Neural progenitor cell (in vitro differentiated cells): Measurements from ENCODE around the gene GTPBP10. TPM values are rescaled to one million over a fixed set of nuclear protein-coding genes. Genes with fewer than 3 reads are reported as not detected.

Source experiments
- DNase-seq: peaks from one replicate; pipeline ENCODE4 v3.0.0-alpha.2; 2016; ENCODE audit warnings: low spot score
- H2AFZ ChIP-seq: fragments of 200-600 bp; sonication (generic); replicated peaks from 2 replicates; pipeline ENCODE4 v1.6.1; 2016; ENCODE audit warnings: antibody characterized with exemption
- H3F3A ChIP-seq: fragments of 200-600 bp; sonication (generic); 2 replicates; pipeline ENCODE4 v1.6.1; 2016; ENCODE audit warnings: antibody characterized with exemption, low read depth
- H3K27ac ChIP-seq: fragments of 200-600 bp; sonication (generic); 2 replicates; pipeline ENCODE4 v1.5.1; 2016; ENCODE audit warnings: mild to moderate bottlenecking
- H3K27me3 ChIP-seq: fragments of 200-600 bp; sonication (generic); 2 replicates; pipeline ENCODE4 v1.6.1; 2016; ENCODE audit warnings: mild to moderate bottlenecking, moderate library complexity
- H3K36me3 ChIP-seq: fragments of 200-600 bp; sonication (generic); 2 replicates; pipeline ENCODE4 v1.5.1; 2016
- H3K4me1 ChIP-seq: fragments of 200-600 bp; sonication (generic); 2 replicates; pipeline ENCODE4 v1.6.1; 2016; ENCODE audit warnings: mixed run types
- H3K4me2 ChIP-seq: fragments of 200-600 bp; sonication (generic); 2 replicates; pipeline ENCODE4 v1.6.1; 2016
- H3K4me3 ChIP-seq: fragments of 200-600 bp; sonication (generic); 2 replicates; pipeline ENCODE4 v1.5.1; 2016
- H3K79me2 ChIP-seq: fragments of 200-600 bp; sonication (generic); 2 replicates; pipeline ENCODE4 v1.6.1; 2016; ENCODE audit warnings: low read depth
- H3K9ac ChIP-seq: fragments of 200-600 bp; sonication (generic); 2 replicates; pipeline ENCODE4 v1.6.1; 2016
- H3K9me3 ChIP-seq: fragments of 200-600 bp; sonication (generic); 2 replicates; pipeline ENCODE4 v1.5.1; 2016; ENCODE audit warnings: low read depth
- H4K20me1 ChIP-seq: fragments of 200-600 bp; sonication (generic); 2 replicates; pipeline ENCODE4 v1.6.1; 2016; ENCODE audit warnings: low read depth
- H3K27ac Mint-ChIP-seq: 3 replicates; pipeline ENCODE4 v1.8.0; 2021; ENCODE audit warnings: mixed read lengths
- H3K27me3 Mint-ChIP-seq: 2 replicates; pipeline ENCODE4 v1.8.0; 2022; ENCODE audit warnings: low read depth, mild to moderate bottlenecking, inconsistent platforms, moderate library complexity, mixed read lengths; ENCODE audit not compliant: insufficient read depth
- H3K36me3 Mint-ChIP-seq: 3 replicates; pipeline ENCODE4 v1.8.0; 2021; ENCODE audit warnings: mixed read lengths
- H3K4me1 Mint-ChIP-seq: 3 replicates; pipeline ENCODE4 v1.8.0; 2021; ENCODE audit warnings: mixed read lengths
- H3K4me3 Mint-ChIP-seq: 3 replicates; pipeline ENCODE4 v1.8.0; 2021; ENCODE audit warnings: mild to moderate bottlenecking, moderate library complexity, mixed read lengths
- H3K9me3 Mint-ChIP-seq: 3 replicates; pipeline ENCODE4 v1.8.0; 2020; ENCODE audit warnings: mixed read lengths
- EZH2 ChIP-seq: fragments of 200-600 bp; sonication (generic); IDR thresholded peaks from 2 replicates; pipeline ENCODE4 v1.6.1; 2017; ENCODE audit warnings: antibody characterized with exemption, mild to moderate bottlenecking, moderate library complexity
- EZH2phosphoT487 ChIP-seq: fragments of 200-600 bp; sonication (generic); IDR thresholded peaks from 2 replicates; pipeline ENCODE4 v1.6.1; 2017; ENCODE audit warnings: antibody characterized with exemption
- total RNA-seq: library from RNA; depleted of rRNA; stranded (reverse); fragments of >200 nt; gene quantifications from 2 replicates; pipeline ENCODE4 v1.2.3, GENCODE V29; 2015; ENCODE audit warnings: low replicate concordance
- TF ChIP-seq, protein P1 (sequence below): fragments of 200-600 bp; sonication (generic); IDR thresholded peaks from 2 replicates; pipeline ENCODE4 v1.5.1; 2017; ENCODE audit warnings: antibody characterized with exemption, mild to moderate bottlenecking

The GTPBP10 gene
- total RNA-seq, 1 donor from 2014 or later: 29.9 TPM

DNA sequence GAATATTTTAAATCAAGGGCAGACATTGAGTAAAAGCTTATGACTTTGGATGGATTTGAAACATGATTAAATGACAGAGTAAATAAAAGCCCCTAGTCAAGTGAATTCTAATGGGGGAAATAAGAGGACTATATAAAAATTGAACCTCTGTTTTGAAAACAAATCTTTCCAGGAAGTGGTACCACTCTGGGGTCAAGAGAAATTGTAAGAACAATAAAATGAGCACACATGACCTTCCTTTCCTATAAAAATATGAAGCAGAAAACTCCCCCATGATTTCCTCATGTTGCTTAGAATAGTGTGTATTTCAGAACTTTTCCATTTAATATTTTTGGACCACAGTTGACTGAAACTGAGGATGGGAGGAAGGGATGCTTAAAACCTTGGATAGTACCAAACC is 44.4 kb downstream of the GTPBP10 start:
- no peaks in the 10 kb centered on the region for H3K4me1 Mint-ChIP-seq
- TF ChIP-seq, protein P1, sequence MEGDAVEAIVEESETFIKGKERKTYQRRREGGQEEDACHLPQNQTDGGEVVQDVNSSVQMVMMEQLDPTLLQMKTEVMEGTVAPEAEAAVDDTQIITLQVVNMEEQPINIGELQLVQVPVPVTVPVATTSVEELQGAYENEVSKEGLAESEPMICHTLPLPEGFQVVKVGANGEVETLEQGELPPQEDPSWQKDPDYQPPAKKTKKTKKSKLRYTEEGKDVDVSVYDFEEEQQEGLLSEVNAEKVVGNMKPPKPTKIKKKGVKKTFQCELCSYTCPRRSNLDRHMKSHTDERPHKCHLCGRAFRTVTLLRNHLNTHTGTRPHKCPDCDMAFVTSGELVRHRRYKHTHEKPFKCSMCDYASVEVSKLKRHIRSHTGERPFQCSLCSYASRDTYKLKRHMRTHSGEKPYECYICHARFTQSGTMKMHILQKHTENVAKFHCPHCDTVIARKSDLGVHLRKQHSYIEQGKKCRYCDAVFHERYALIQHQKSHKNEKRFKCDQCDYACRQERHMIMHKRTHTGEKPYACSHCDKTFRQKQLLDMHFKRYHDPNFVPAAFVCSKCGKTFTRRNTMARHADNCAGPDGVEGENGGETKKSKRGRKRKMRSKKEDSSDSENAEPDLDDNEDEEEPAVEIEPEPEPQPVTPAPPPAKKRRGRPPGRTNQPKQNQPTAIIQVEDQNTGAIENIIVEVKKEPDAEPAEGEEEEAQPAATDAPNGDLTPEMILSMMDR: no peak
- no peak for TF ChIP-seq EZH2phosphoT487
- TF ChIP-seq EZH2: no peak
- no peaks in the 10 kb centered on the region for H3K27me3 Mint-ChIP-seq
- H3K27ac Mint-ChIP-seq: no peak overlapping the region
- Histone ChIP-seq H3K79me2 (no peaks in the 10 kb centered on the region), H3K27ac (no peak overlapping the region), H3K4me3 (no peak overlapping the region), H3K9ac (no peak overlapping the region), H3K9me3 (no peaks in the 10 kb centered on the region), H4K20me1 (no peaks in the 10 kb centered on the region), H3F3A (no peaks in the 10 kb centered on the region), H3K36me3 (no peaks in the 10 kb centered on the region), H2AFZ (no peak overlapping the region), H3K4me2 (no peak overlapping the region), H3K4me1 (no peaks in the 10 kb centered on the region), H3K27me3 (no peaks in the 10 kb centered on the region)
- H3K9me3 Mint-ChIP-seq: peaks cover 6% of the 10 kb centered on the region
- no peak overlapping the region for H3K4me3 Mint-ChIP-seq
- peaks cover 2% of the 10 kb centered on the region for H3K36me3 Mint-ChIP-seq
- DNase-seq: no peak

DNA sequence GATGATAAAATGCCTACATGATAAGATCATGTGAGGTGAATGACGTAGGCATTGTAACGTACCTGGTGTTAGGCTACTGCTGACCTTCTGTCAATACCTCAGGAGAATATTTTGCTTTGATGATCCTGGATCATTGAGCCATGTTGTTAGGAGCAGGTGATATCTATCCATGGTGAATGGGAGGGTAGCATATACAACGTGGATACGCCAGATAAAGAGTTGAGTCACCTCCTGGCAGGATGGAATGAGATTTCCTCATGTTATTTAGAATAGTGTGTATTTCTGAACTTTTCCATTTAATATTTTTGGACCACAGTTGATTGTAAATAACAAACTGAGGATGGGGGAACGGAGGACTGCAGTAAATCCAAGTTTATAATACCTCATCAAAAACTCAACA is 45.0 kb downstream of the GTPBP10 start:
- H2AFZ ChIP-seq: no peak overlapping the region
- no peaks in the 10 kb centered on the region for H3K4me1 ChIP-seq
- no peak overlapping the region for H3K9ac ChIP-seq
- TF ChIP-seq EZH2 (no peak), EZH2phosphoT487 (no peak)
- Mint-ChIP-seq H3K9me3 (peaks cover 6% of the 10 kb centered on the region), H3K36me3 (peaks cover 2% of the 10 kb centered on the region), H3K4me1 (no peaks in the 10 kb centered on the region), H3K4me3 (no peak overlapping the region), H3K27ac (no peak overlapping the region), H3K27me3 (no peaks in the 10 kb centered on the region)
- no peak overlapping the region for H3K27ac ChIP-seq
- no peaks in the 10 kb centered on the region for H3K9me3 ChIP-seq
- no peaks in the 10 kb centered on the region for H3K27me3 ChIP-seq
- H3K4me3 ChIP-seq: no peak overlapping the region
- H3K79me2 ChIP-seq: no peaks in the 10 kb centered on the region
- H3K36me3 ChIP-seq: no peaks in the 10 kb centered on the region
- DNase-seq: no peak
- no peak overlapping the region for H3K4me2 ChIP-seq
- no peaks in the 10 kb centered on the region for H3F3A ChIP-seq
- no peaks in the 10 kb centered on the region for H4K20me1 ChIP-seq

DNA sequence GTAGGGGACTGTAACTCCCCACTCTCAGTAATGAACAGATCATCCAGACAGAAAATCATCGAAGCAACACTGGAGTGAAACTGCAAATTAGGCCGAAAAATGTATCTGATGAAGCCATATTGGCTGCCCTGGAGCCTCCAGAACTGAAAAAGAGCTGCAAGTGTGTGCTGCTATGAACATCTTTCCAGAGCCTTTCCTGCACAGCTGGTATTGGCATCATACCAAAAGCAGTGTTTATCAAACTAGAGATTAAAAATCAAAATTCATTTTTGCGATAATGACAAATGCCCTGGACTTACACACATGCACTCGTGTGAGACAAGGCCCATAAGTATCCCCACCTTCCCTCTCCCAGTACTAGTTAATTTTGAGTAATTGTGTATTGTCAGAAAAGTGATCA is 49.9 kb downstream of the GTPBP10 start:
- Mint-ChIP-seq H3K27me3 (no peaks in the 10 kb centered on the region), H3K27ac (no peak overlapping the region), H3K4me3 (no peak overlapping the region), H3K4me1 (no peaks in the 10 kb centered on the region), H3K9me3 (peaks cover 10% of the 10 kb centered on the region), H3K36me3 (peaks cover 1% of the 10 kb centered on the region)
- H3K79me2 ChIP-seq: no peaks in the 10 kb centered on the region
- H3K36me3 ChIP-seq: no peaks in the 10 kb centered on the region
- no peaks in the 10 kb centered on the region for H3F3A ChIP-seq
- no peaks in the 10 kb centered on the region for H3K9me3 ChIP-seq
- no peak overlapping the region for H3K9ac ChIP-seq
- H3K27me3 ChIP-seq: peaks cover 19% of the 10 kb centered on the region
- no peak for TF ChIP-seq EZH2phosphoT487
- TF ChIP-seq EZH2: no peak
- TF ChIP-seq, protein P1: no peak
- no peak for DNase-seq
- no peak overlapping the region for H2AFZ ChIP-seq
- no peak overlapping the region for H3K27ac ChIP-seq
- no peak overlapping the region for H3K4me2 ChIP-seq
- H4K20me1 ChIP-seq: no peaks in the 10 kb centered on the region
- H3K4me1 ChIP-seq: no peaks in the 10 kb centered on the region
- H3K4me3 ChIP-seq: no peak overlapping the region

DNA sequence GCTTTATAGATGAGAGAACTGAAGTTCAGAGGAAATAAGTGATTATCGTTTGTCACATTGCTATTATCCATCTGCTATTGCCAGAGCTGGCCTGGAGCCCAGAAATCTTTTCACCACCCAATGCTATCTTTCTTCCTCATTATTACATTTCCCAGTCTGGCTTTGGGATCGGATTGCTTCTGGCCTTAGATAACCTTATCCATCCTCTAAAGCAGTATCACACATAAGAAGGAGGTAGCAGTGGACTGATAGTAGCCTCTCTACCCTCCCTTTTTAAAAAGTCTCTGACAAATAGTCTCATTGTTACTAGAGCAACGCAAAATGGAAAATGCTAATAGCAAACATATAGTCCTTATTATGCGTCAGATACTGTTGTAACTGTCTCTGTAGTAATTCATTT is 55.5 kb downstream of the GTPBP10 start:
- Mint-ChIP-seq H3K27ac (no peak overlapping the region), H3K36me3 (no peaks in the 10 kb centered on the region), H3K27me3 (peaks cover 2% of the 10 kb centered on the region), H3K4me3 (no peak overlapping the region), H3K9me3 (peaks cover 5% of the 10 kb centered on the region), H3K4me1 (peaks cover 9% of the 10 kb centered on the region)
- no peak overlapping the region for H3K4me2 ChIP-seq
- peaks cover 5% of the 10 kb centered on the region for H3K4me1 ChIP-seq
- no peak overlapping the region for H3K4me3 ChIP-seq
- no peak overlapping the region for H2AFZ ChIP-seq
- H3K27ac ChIP-seq: no peak overlapping the region
- H3K9ac ChIP-seq: no peak overlapping the region
- peaks cover 6% of the 10 kb centered on the region for H3K36me3 ChIP-seq
- no peak for TF ChIP-seq EZH2phosphoT487
- TF ChIP-seq, protein P1: no peak
- no peak for TF ChIP-seq EZH2
- DNase-seq: no peak
- no peaks in the 10 kb centered on the region for H3K9me3 ChIP-seq
- peaks cover 8% of the 10 kb centered on the region for H3F3A ChIP-seq
- peaks cover 30% of the 10 kb centered on the region for H3K79me2 ChIP-seq
- H4K20me1 ChIP-seq: no peaks in the 10 kb centered on the region
- H3K27me3 ChIP-seq: peaks cover 30% of the 10 kb centered on the region
